HL-60/S4 (cell line): ENCODE measurements around the gene DGKG.

ENCODE experiments used
- in situ Hi-C: fragments of 300-500 bp; cut with MboI; formaldehyde crosslinking; loops from 2 replicates; pipeline ENCODE4 v1.14.3; 2022; ENCODE audit warnings: low sequenced_read_pairs

DGKG gene

GRCh38 chr3:186247821-186248814 lies 113.9 kb downstream of the DGKG start:
- in situ Hi-C loops, result no loop called here

GRCh38 chr3:186246941-186247340 lies 115.1 kb downstream of the DGKG start:
- in situ Hi-C loops, result no loop called here

GRCh38 chr3:186244016-186244415 lies 118.0 kb downstream of the DGKG start:
- in situ Hi-C loops, result loop anchor here (5.0 kb wide), 1 partner anchor 262 kb away; no protein-coding TSS in a partner anchor

GRCh38 chr3:186241910-186242821 lies 119.9 kb downstream of the DGKG start:
- in situ Hi-C loops, result loop anchor here (5.0 kb wide), 1 partner anchor 260 kb away; no protein-coding TSS in a partner anchor

GRCh38 chr3:186239321-186239720 lies 122.7 kb downstream of the DGKG start:
- in situ Hi-C loops, result no loop called here

GRCh38 chr3:186237915-186238314 lies 124.1 kb downstream of the DGKG start:
- in situ Hi-C loops, result no loop called here

GRCh38 chr3:186236357-186237020 lies 125.5 kb downstream of the DGKG start:
- in situ Hi-C loops, result no loop called here

GRCh38 chr3:186235554-186235953 lies 126.5 kb downstream of the DGKG start:
- in situ Hi-C loops, result no loop called here

GRCh38 chr3:186234152-186234551 lies 127.9 kb downstream of the DGKG start:
- in situ Hi-C loops, result no loop called here

- in situ Hi-C loops, result no loop called here
Observed at GRCh38 chr3:186226482-186226881, 135.6 kb downstream of the DGKG start.

GRCh38 chr3:186225603-186226002 lies 136.4 kb downstream of the DGKG start:
- in situ Hi-C loops, result no loop called here

- in situ Hi-C loops, result no loop called here
Observed at GRCh38 chr3:186224041-186224610, 137.9 kb downstream of the DGKG start.

GRCh38 chr3:186223476-186223875 lies 138.6 kb downstream of the DGKG start:
- in situ Hi-C loops, result no loop called here

- in situ Hi-C loops, result no loop called here
Observed at GRCh38 chr3:186221760-186222378, 140.2 kb downstream of the DGKG start.

GRCh38 chr3:186220911-186221645 lies 141.0 kb downstream of the DGKG start:
- in situ Hi-C loops, result no loop called here

GRCh38 chr3:186220365-186220764 lies 141.7 kb downstream of the DGKG start:
- in situ Hi-C loops, result no loop called here

GRCh38 chr3:186219211-186219638 lies 142.8 kb downstream of the DGKG start:
- in situ Hi-C loops, result no loop called here

GRCh38 chr3:186218421-186218820 lies 143.6 kb downstream of the DGKG start:
- in situ Hi-C loops, result no loop called here

GRCh38 chr3:186217820-186218164 lies 144.2 kb downstream of the DGKG start:
- in situ Hi-C loops, result no loop called here
